WTC11 (cell line): ENCODE measurements around the gene POU5F2.

Source experiments
- CREB1 ChIP-seq: sonication (generic); formaldehyde crosslinking; IDR thresholded peaks from 2 replicates; pipeline ENCODE4 v1.8.0; 2023; ENCODE audit warnings: mild to moderate bottlenecking, missing genetic modification reagents
- ETV6 ChIP-seq: sonication (generic); formaldehyde crosslinking; IDR thresholded peaks from 2 replicates; pipeline ENCODE4 v1.8.1; 2022; ENCODE audit warnings: mild to moderate bottlenecking, missing genetic modification reagents
- ZBTB43 ChIP-seq: sonication (generic); formaldehyde crosslinking; IDR thresholded peaks from 2 replicates; pipeline ENCODE4 v1.8.1; 2023; ENCODE audit warnings: mild to moderate bottlenecking, missing genetic modification reagents
- ZNF317 ChIP-seq: sonication (generic); formaldehyde crosslinking; IDR thresholded peaks from 2 replicates; pipeline ENCODE4 v1.8.1; 2023; ENCODE audit warnings: low read depth, mild to moderate bottlenecking, moderate library complexity, missing genetic modification reagents, borderline replicate concordance

DNA sequence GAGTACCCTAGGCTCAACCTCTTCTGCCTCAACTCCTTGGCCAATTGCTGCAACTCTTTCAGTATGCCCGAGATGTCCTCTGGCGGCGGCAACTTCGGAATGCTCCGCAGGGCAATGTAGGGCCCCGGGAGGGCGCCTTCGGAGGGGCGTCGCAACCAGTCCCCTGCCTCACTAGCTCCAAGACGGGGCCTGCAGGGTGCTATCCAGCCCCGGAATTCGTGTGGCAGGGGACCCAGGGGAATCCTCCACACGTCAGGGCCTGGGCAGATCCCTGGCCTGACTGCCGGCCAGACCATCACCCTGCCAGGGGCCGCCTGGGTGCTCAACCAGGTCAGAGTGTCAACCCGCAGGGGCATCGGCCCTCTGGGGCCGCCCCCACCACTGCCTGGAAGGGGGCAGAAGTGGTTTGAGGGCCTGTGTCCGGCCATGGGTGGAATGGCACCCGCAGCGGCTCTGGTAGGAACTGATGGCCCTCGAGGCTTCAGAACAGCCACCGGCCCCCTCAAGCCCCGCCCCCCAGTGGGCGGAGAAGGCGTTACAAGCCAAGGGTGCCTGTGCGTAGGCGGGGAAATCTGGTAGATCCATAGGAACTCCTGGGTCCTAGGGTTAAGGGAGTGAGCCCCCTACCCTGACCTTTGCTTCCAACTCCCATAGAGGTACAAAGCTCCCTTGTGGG, at the start of gene POU5F2:
- TF ChIP-seq CREB1 (CRISPR knock-in tag) (no peak), ETV6 (no peak), ZNF317 (CRISPR knock-in tag) (no peak), ZBTB43 (CRISPR knock-in tag) (no peak)
